Naive thymus-derived CD8-positive, alpha-beta T cell (primary cell): Measurements from ENCODE around the gene ADNP. TPM values are rescaled to one million over a fixed set of nuclear protein-coding genes. Genes with fewer than 3 reads are reported as not detected.
A peak's percentile ranks its signal among the peaks of the same experiment; 100 is the strongest.

Experiments used
- ATAC-seq, 2 donors: fragments of 150-1000 bp; cut with Tn5 transposase in 1 of 2; sonication (Bioruptor Pico), chemical (Tn5 transposase) in 1 of 2; 1 replicate in 1 of 2; 2 replicates in 1 of 2; pipeline ENCODE4 v1.10.0; 2021; ENCODE audit warnings: mild to moderate bottlenecking in 2 of 2, moderate library complexity in 2 of 2
- POLR2A ChIA-PET: fragments of 350-600 bp; sonication (Branson Sonifier 250); formaldehyde crosslinking; loops from one replicate; lab custom pipeline; 2021; ENCODE audit warnings: antibody characterized with exemption; lab: Charles Lee
- DNase-seq, 10 donors: peaks; one replicate each; pipeline versions ENCODE4 v3.0.0 to v3.0.0-alpha.2; 2020 to 2022
- H3K27ac Mint-ChIP-seq, 10 donors: one replicate each; pipeline ENCODE4 v1.8.0; 2020 to 2022; ENCODE audit warnings: mild to moderate bottlenecking in 10 of 10, mixed read lengths in 10 of 10, moderate library complexity in 4 of 10, inconsistent platforms in 1 of 10
- H3K27me3 Mint-ChIP-seq, 5 donors: one replicate each; pipeline ENCODE4 v1.8.0; 2021 to 2022; ENCODE audit warnings: mixed read lengths in 5 of 5
- H3K36me3 Mint-ChIP-seq, 3 donors: one replicate each; pipeline ENCODE4 v1.8.0; 2020 to 2022; ENCODE audit warnings: mixed read lengths in 3 of 3, mild to moderate bottlenecking in 2 of 3, inconsistent platforms in 1 of 3
- H3K4me1 Mint-ChIP-seq, 4 donors: one replicate each; pipeline ENCODE4 v1.8.0; 2021 to 2022; ENCODE audit warnings: mixed read lengths in 4 of 4
- H3K4me3 Mint-ChIP-seq, 10 donors: one replicate each; pipeline ENCODE4 v1.8.0; 2020 to 2022; ENCODE audit warnings: mild to moderate bottlenecking in 10 of 10, mixed read lengths in 10 of 10, moderate library complexity in 6 of 10, inconsistent platforms in 1 of 10
- H3K9me3 Mint-ChIP-seq, 9 donors: one replicate each; pipeline ENCODE4 v1.8.0; 2020 to 2022; ENCODE audit warnings: mixed read lengths in 9 of 9, mild to moderate bottlenecking in 3 of 9, inconsistent platforms in 1 of 9, moderate library complexity in 1 of 9
- polyA plus RNA-seq, 3 donors: library from polyadenylated mRNA; unstranded; fragments of 300-500 nt; fragmentation: Illumina TruSeq; gene quantifications; one replicate each; pipeline ENCODE4 v1.2.3, GENCODE V29; 2021
- total RNA-seq, 8 experiments: library from RNA in 2 of 8; stranded (reverse) in 2 of 8; gene quantifications; one replicate each; pipeline ENCODE4 v1.2.3 and lab custom pipeline; 2021 to 2026

The ADNP gene
- total and polyA plus RNA-seq, 5 experiments from 2014 or later, result 6.3 to 73.8 (median 10.9) TPM

GRCh38 chr20:50854506-50855249 lies 76.6 kb downstream of the ADNP start:
- POLR2A ChIA-PET, result interaction anchor here (0.7 kb wide), 1 partner anchor 60 kb away, joined by 3 read pairs; the partner anchor contains the start of gene BCAS4
- peaks cover 8 to 43% (median 23%) of the 10 kb centered on the region in 4 donors for H3K4me1 Mint-ChIP-seq
- H3K27ac Mint-ChIP-seq, result peak overlapping the region in 3 of 10 donors; percentile 3 to 22 (median 12)

GRCh38 chr20:50852085-50852484 lies 79.2 kb downstream of the ADNP start:
- peaks cover 0 to 20% (median 0%) of the 10 kb centered on the region in 3 donors for H3K36me3 Mint-ChIP-seq
- DNase-seq, result no peak
- POLR2A ChIA-PET, result no interaction called here
- peaks cover 11 to 54% (median 29%) of the 10 kb centered on the region in 4 donors for H3K4me1 Mint-ChIP-seq
- ATAC-seq, result no peak
- no peak overlapping the region for H3K4me3 Mint-ChIP-seq
- no peaks in the 10 kb centered on the region for H3K9me3 Mint-ChIP-seq
- H3K27ac Mint-ChIP-seq, result peak overlapping the region in 6 of 10 donors; percentile 56 to 91 (median 78)
- H3K27me3 Mint-ChIP-seq, result no peaks in the 10 kb centered on the region

More at GRCh38 chr20:50854506-50855249, 76.6 kb downstream of the ADNP start:
- peaks cover 0 to 12% (median 0%) of the 10 kb centered on the region in 3 donors for H3K36me3 Mint-ChIP-seq
- H3K9me3 Mint-ChIP-seq, result no peaks in the 10 kb centered on the region
- no peak overlapping the region for H3K4me3 Mint-ChIP-seq
- ATAC-seq (no peak), DNase-seq (no peak)
- H3K27me3 Mint-ChIP-seq, result no peaks in the 10 kb centered on the region

- ATAC-seq (peak; percentile 70 to 74), DNase-seq (peak in 3 of 10 donors; percentile 6 to 21 (median 7))
- POLR2A ChIA-PET, result interaction anchor here (0.6 kb wide), 1 partner anchor 16 kb away, joined by 4 read pairs; no protein-coding TSS in a partner anchor
- H3K27me3 Mint-ChIP-seq, result no peaks in the 10 kb centered on the region
- H3K4me3 Mint-ChIP-seq, result peak overlapping the region in 5 of 10 donors; percentile 6 to 33 (median 25)
- peak overlapping the region in 9 of 10 donors; percentile 49 to 93 (median 88) for H3K27ac Mint-ChIP-seq
- H3K9me3 Mint-ChIP-seq, result no peaks in the 10 kb centered on the region
- H3K36me3 Mint-ChIP-seq, result peaks cover 0 to 24% (median 3%) of the 10 kb centered on the region in 3 donors
- peaks cover 13 to 52% (median 29%) of the 10 kb centered on the region in 4 donors for H3K4me1 Mint-ChIP-seq
Observed at GRCh38 chr20:50850721-50851286, 80.4 kb downstream of the ADNP start.

GRCh38 chr20:50848846-50849673 lies 82.2 kb downstream of the ADNP start:
- Mint-ChIP-seq H3K9me3 (no peaks in the 10 kb centered on the region), H3K36me3 (peaks cover 0 to 23% (median 3%) of the 10 kb centered on the region in 3 donors), H3K4me3 (no peak overlapping the region), H3K27ac (peak overlapping the region; percentile 34 to 88 (median 76)), H3K27me3 (no peaks in the 10 kb centered on the region), H3K4me1 (peaks cover 13 to 42% (median 36%) of the 10 kb centered on the region in 4 donors)
- DNase-seq, result no peak
- POLR2A ChIA-PET, result interaction anchor here (1.3 to 2.0 kb wide), 4 partner anchors 30 to 82 kb away, joined by 3 to 5 read pairs (median 4); partner anchors contain the start of genes ADNP and BCAS4
- ATAC-seq, result no peak

GRCh38 chr20:50848341-50848808 lies 82.9 kb downstream of the ADNP start:
- Mint-ChIP-seq H3K4me3 (no peak overlapping the region), H3K4me1 (peaks cover 13 to 42% (median 36%) of the 10 kb centered on the region in 4 donors), H3K36me3 (peaks cover 0 to 26% (median 3%) of the 10 kb centered on the region in 3 donors), H3K27me3 (no peaks in the 10 kb centered on the region), H3K27ac (peak overlapping the region in 8 of 10 donors; percentile 15 to 86 (median 56)), H3K9me3 (no peaks in the 10 kb centered on the region)
- ATAC-seq (no peak), DNase-seq (no peak)
- POLR2A ChIA-PET, result interaction anchor here (1.5 to 2.0 kb wide), 3 partner anchors 30 to 83 kb away, joined by 3 to 5 read pairs (median 4); partner anchors contain the start of genes ADNP and BCAS4

- peaks cover 0 to 40% (median 9%) of the 10 kb centered on the region in 3 donors for H3K36me3 Mint-ChIP-seq
- H3K4me1 Mint-ChIP-seq, result peaks cover 10 to 32% (median 25%) of the 10 kb centered on the region in 4 donors
- POLR2A ChIA-PET, result interaction anchor here (0.6 to 2.3 kb wide), 5 partner anchors 27 to 111 kb away, joined by 3 to 7 read pairs (median 3); partner anchors contain the start of genes ADNP and BCAS4
- H3K27me3 Mint-ChIP-seq, result no peaks in the 10 kb centered on the region
- DNase-seq (no peak), ATAC-seq (no peak)
- no peaks in the 10 kb centered on the region for H3K9me3 Mint-ChIP-seq
- peak overlapping the region in 1 of 10 donors; percentile 34 for H3K27ac Mint-ChIP-seq
- no peak overlapping the region for H3K4me3 Mint-ChIP-seq
Observed at GRCh38 chr20:50845566-50846215, 85.5 kb downstream of the ADNP start.

GRCh38 chr20:50844430-50845100 lies 86.7 kb downstream of the ADNP start:
- Mint-ChIP-seq H3K27ac (peak overlapping the region in 5 of 10 donors; percentile 20 to 82 (median 77)), H3K36me3 (peaks cover 0 to 45% (median 9%) of the 10 kb centered on the region in 3 donors), H3K4me1 (peaks cover 7 to 22% (median 16%) of the 10 kb centered on the region in 4 donors), H3K27me3 (no peaks in the 10 kb centered on the region), H3K9me3 (no peaks in the 10 kb centered on the region), H3K4me3 (no peak overlapping the region)
- POLR2A ChIA-PET, result interaction anchor here (1.3 to 2.3 kb wide), 2 partner anchors 26 to 50 kb away, joined by 4 to 7 read pairs; partner anchors contain the start of gene BCAS4
- DNase-seq, result peak in 3 of 10 donors; percentile 5 to 67 (median 54)
- peak; percentile 80 to 96 for ATAC-seq

GRCh38 chr20:50843331-50844276 lies 87.6 kb downstream of the ADNP start:
- POLR2A ChIA-PET, result no interaction called here
- Mint-ChIP-seq H3K36me3 (peaks cover 0 to 48% (median 9%) of the 10 kb centered on the region in 3 donors), H3K27ac (peak overlapping the region in 7 of 10 donors; percentile 27 to 82 (median 53)), H3K27me3 (no peaks in the 10 kb centered on the region), H3K4me1 (peaks cover 5 to 15% (median 12%) of the 10 kb centered on the region in 4 donors), H3K4me3 (no peak overlapping the region), H3K9me3 (no peaks in the 10 kb centered on the region)
- no peak for DNase-seq
- ATAC-seq, result no peak

GRCh38 chr20:50842821-50843220 lies 88.4 kb downstream of the ADNP start:
- Mint-ChIP-seq H3K27me3 (no peaks in the 10 kb centered on the region), H3K36me3 (peaks cover 0 to 51% (median 9%) of the 10 kb centered on the region in 3 donors), H3K4me3 (no peak overlapping the region), H3K9me3 (no peaks in the 10 kb centered on the region), H3K4me1 (peaks cover 3 to 16% (median 12%) of the 10 kb centered on the region in 4 donors), H3K27ac (peak overlapping the region in 3 of 10 donors; percentile 57 to 75 (median 59))
- POLR2A ChIA-PET, result no interaction called here
- ATAC-seq (no peak), DNase-seq (no peak)
